Measurements from ENCODE around the gene UBXN6.

The UBXN6 gene

GRCh38 chr19:4442819-4443146 lies 14.8 kb downstream of the UBXN6 start:
- DNase-seq (ENCODE audit: low read depth in 1 of 2, low spot score in 1 of 2): no peak

GRCh38 chr19:4441994-4442818 lies 15.4 kb downstream of the UBXN6 start:
- DNase-seq (ENCODE audit: low read depth in 1 of 2, low spot score in 1 of 2): no peak

- no peak for DNase-seq (ENCODE audit: low read depth in 1 of 2, low spot score in 1 of 2)
Observed at GRCh38 chr19:4439243-4439642, 18.4 kb downstream of the UBXN6 start.

GRCh38 chr19:4437103-4437502 lies 20.5 kb downstream of the UBXN6 start:
- DNase-seq (ENCODE audit: low read depth in 1 of 2, low spot score in 1 of 2): no peak

- no peak for DNase-seq (ENCODE audit: low read depth in 1 of 2, low spot score in 1 of 2)
Observed at GRCh38 chr19:4436231-4436630, 21.4 kb downstream of the UBXN6 start.

- no peak for DNase-seq (ENCODE audit: low read depth in 1 of 2, low spot score in 1 of 2)
Observed at GRCh38 chr19:4434391-4434790, 23.2 kb downstream of the UBXN6 start.

- no peak for DNase-seq (ENCODE audit: low read depth in 1 of 2, low spot score in 1 of 2)
Observed at GRCh38 chr19:4432918-4433506, 24.6 kb downstream of the UBXN6 start.

- DNase-seq (ENCODE audit: low read depth in 1 of 2, low spot score in 1 of 2): no peak
Observed at GRCh38 chr19:4431808-4432674, 25.6 kb downstream of the UBXN6 start.

- no peak for DNase-seq (ENCODE audit: low read depth in 1 of 2, low spot score in 1 of 2)
Observed at GRCh38 chr19:4431296-4431695, 26.3 kb downstream of the UBXN6 start.

GRCh38 chr19:4430760-4431159 lies 26.8 kb downstream of the UBXN6 start:
- no peak for DNase-seq (ENCODE audit: low read depth in 1 of 2, low spot score in 1 of 2)

GRCh38 chr19:4429771-4430171 lies 27.8 kb downstream of the UBXN6 start:
- no peak for DNase-seq (ENCODE audit: low read depth in 1 of 2, low spot score in 1 of 2)

GRCh38 chr19:4429256-4429655 lies 28.3 kb downstream of the UBXN6 start:
- no peak for DNase-seq (ENCODE audit: low read depth in 1 of 2, low spot score in 1 of 2)

GRCh38 chr19:4428326-4428975 lies 29.1 kb downstream of the UBXN6 start:
- no peak for DNase-seq (ENCODE audit: low read depth in 1 of 2, low spot score in 1 of 2)

- no peak for DNase-seq (ENCODE audit: low read depth in 1 of 2, low spot score in 1 of 2)
Observed at GRCh38 chr19:4425537-4425936, 32.1 kb downstream of the UBXN6 start.

GRCh38 chr19:4423416-4424126 lies 34.0 kb downstream of the UBXN6 start:
- DNase-seq (ENCODE audit: low read depth in 1 of 2, low spot score in 1 of 2): no peak

GRCh38 chr19:4416268-4416667 lies 41.3 kb downstream of the UBXN6 start:
- no peak for DNase-seq (ENCODE audit: low read depth in 1 of 2, low spot score in 1 of 2)

- no peak for DNase-seq (ENCODE audit: low read depth in 1 of 2, low spot score in 1 of 2)
Observed at GRCh38 chr19:4415352-4415751, 42.2 kb downstream of the UBXN6 start.

GRCh38 chr19:4414800-4415321 lies 42.7 kb downstream of the UBXN6 start:
- no peak for DNase-seq (ENCODE audit: low read depth in 1 of 2, low spot score in 1 of 2)

GRCh38 chr19:4414144-4414799 lies 43.3 kb downstream of the UBXN6 start:
- no peak for DNase-seq (ENCODE audit: low read depth in 1 of 2, low spot score in 1 of 2)

GRCh38 chr19:4413588-4413987 lies 44.0 kb downstream of the UBXN6 start:
- DNase-seq (ENCODE audit: low read depth in 1 of 2, low spot score in 1 of 2): no peak

Data from stimulated activated CD4-positive, alpha-beta T cell treated with anti-CD3 and anti-CD28 coated beads, Interleukin-15, amount 100 ng/mL, for 1 hour (primary cell).